ENCODE data around the gene S100A13. TPM values are rescaled to one million over a fixed set of nuclear protein-coding genes. Genes with fewer than 3 reads are reported as not detected.

Gene S100A13
- total RNA-seq, 4 donors from 2014 or later: 28.0 to 55.4 (median 43.1) TPM

GRCh38 chr1:153602749-153603148 lies 24.6 kb downstream of the S100A13 start:
- TF ChIP-seq CTCF (IDR thresholded peaks at IDR 0.05) (no peak), EP300 (IDR thresholded peaks at IDR 0.05) (no peak), POLR2A (IDR thresholded peaks at IDR 0.05) (no peak), POLR2AphosphoS5 (IDR thresholded peaks at IDR 0.05) (no peak)
- 87% methylated on average over 6 of the region's 6 CpGs for WGBS
- Histone ChIP-seq H3K27ac (no peak overlapping the region), H3K9me3 (no peaks in the 10 kb centered on the region), H3K27me3 (no peaks in the 10 kb centered on the region), H3K36me3 (peaks cover 19% of the 10 kb centered on the region), H3K4me1 (peaks cover 13% of the 10 kb centered on the region), H3K4me3 (no peak overlapping the region)
- no peak for DNase-seq (ENCODE audit: low spot score in 2 of 2)

GRCh38 chr1:153599847-153600246 lies 27.5 kb downstream of the S100A13 start:
- no peak for TF ChIP-seq POLR2A (IDR thresholded peaks at IDR 0.05)
- no peak for TF ChIP-seq POLR2AphosphoS5 (IDR thresholded peaks at IDR 0.05)
- no peak for TF ChIP-seq EP300 (IDR thresholded peaks at IDR 0.05)
- TF ChIP-seq CTCF (IDR thresholded peaks at IDR 0.05): no peak
- H3K4me3 ChIP-seq: no peak overlapping the region
- no peaks in the 10 kb centered on the region for H3K36me3 ChIP-seq
- H3K9me3 ChIP-seq: no peaks in the 10 kb centered on the region
- WGBS: 83% methylated on average over 7 of the region's 7 CpGs
- no peak overlapping the region for H3K27ac ChIP-seq
- H3K4me1 ChIP-seq: no peaks in the 10 kb centered on the region
- DNase-seq (ENCODE audit: low spot score in 2 of 2): no peak
- no peaks in the 10 kb centered on the region for H3K27me3 ChIP-seq

DNA sequence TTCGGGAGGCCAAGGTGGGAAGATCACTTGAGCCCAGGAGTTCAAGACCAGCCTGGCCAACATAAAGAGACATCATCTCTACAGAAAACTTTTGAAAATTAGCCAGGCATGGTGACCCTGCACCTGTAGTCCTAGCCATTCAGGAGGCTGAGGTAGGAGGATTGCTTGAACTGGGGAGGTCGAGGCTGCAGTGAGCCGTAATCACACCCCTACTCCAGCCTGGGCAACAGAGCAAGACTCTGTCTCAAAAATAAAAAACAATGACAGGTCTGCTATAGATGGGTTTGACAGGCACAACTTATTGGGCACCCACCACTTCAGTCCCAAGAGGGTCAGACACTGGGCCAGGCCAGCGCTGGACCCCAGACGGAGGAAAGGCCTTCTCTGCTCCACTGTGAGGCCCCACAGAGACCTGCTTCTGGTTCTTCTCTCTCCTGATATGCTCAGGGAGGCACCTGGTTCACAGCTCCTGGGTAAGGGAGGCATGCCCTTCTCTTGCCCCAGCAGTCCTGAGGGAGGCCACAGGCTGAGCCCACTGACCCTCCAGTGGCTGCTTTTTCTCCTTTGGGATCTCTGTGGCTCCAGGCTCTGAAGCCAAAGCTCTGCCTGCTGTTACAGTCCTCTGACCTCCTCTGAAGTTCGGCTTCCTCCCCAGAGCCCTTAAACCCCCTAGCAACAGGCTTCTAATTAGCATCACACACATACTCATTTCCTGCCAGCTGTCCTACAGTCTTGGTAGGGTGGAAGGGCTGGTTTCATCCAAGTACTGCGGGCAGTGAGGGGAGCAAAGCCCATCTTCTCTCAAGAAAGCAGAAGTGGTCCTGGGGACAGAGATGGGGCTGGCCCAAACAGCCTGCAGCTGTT lies 28.8 kb downstream of the S100A13 start:
- Histone ChIP-seq H3K9me3 (no peaks in the 10 kb centered on the region), H3K4me1 (no peaks in the 10 kb centered on the region), H3K27ac (no peak overlapping the region), H3K4me3 (no peak overlapping the region), H3K36me3 (no peaks in the 10 kb centered on the region), H3K27me3 (no peaks in the 10 kb centered on the region)
- no peak for DNase-seq (ENCODE audit: low spot score in 2 of 2)
- 79% methylated on average over 6 of the region's 7 CpGs for WGBS
- TF ChIP-seq CTCF (IDR thresholded peaks at IDR 0.05) (no peak), POLR2A (IDR thresholded peaks at IDR 0.05) (no peak), EP300 (IDR thresholded peaks at IDR 0.05) (no peak), POLR2AphosphoS5 (IDR thresholded peaks at IDR 0.05) (no peak)

GRCh38 chr1:153597206-153597605 lies 30.1 kb downstream of the S100A13 start:
- Histone ChIP-seq H3K9me3 (no peaks in the 10 kb centered on the region), H3K36me3 (no peaks in the 10 kb centered on the region), H3K4me3 (no peak overlapping the region), H3K4me1 (no peaks in the 10 kb centered on the region), H3K27ac (no peak overlapping the region), H3K27me3 (no peaks in the 10 kb centered on the region)
- DNase-seq (ENCODE audit: low spot score in 2 of 2): no peak
- no peak for TF ChIP-seq EP300 (IDR thresholded peaks at IDR 0.05)
- no peak for TF ChIP-seq CTCF (IDR thresholded peaks at IDR 0.05)
- TF ChIP-seq POLR2AphosphoS5 (IDR thresholded peaks at IDR 0.05): no peak
- TF ChIP-seq POLR2A (IDR thresholded peaks at IDR 0.05): no peak
- WGBS: 60% methylated on average over 6 of the region's 6 CpGs

DNA sequence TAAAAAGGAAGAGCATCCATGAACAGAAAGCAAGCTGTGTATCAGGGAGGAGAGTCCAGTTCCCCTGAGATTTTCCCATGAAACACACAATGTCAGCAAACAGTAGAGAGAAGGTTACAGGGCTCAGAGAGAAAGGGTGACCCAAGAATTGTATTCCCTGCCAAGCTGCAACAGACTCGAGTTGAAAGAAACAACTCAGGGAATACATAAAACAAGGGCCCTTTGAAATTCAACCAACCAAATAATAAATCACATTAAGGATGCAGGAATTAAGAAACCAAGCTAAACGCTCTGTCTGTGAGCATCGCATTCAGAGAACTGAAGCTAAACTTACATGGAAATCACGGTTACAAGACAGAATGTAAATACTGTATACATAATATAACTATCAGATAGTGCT lies 34.6 kb downstream of the S100A13 start:
- Histone ChIP-seq H3K27me3 (no peaks in the 10 kb centered on the region), H3K4me1 (no peaks in the 10 kb centered on the region), H3K36me3 (no peaks in the 10 kb centered on the region), H3K27ac (no peak overlapping the region), H3K9me3 (no peaks in the 10 kb centered on the region), H3K4me3 (no peak overlapping the region)
- TF ChIP-seq POLR2AphosphoS5 (IDR thresholded peaks at IDR 0.05) (no peak), POLR2A (IDR thresholded peaks at IDR 0.05) (no peak), CTCF (IDR thresholded peaks at IDR 0.05) (no peak), EP300 (IDR thresholded peaks at IDR 0.05) (no peak)
- 56% methylated on average over 4 of the region's 4 CpGs for WGBS
- DNase-seq (ENCODE audit: low spot score in 2 of 2): no peak

All from suprapubic skin (tissue), 4 donors.